GM21717 (cell line): ENCODE data around the gene ARID3B.
"Not testable (repeated sequence)": the region's sequence is repeated elsewhere in the genome, so short reads cannot be mapped to it uniquely, and the experiment has no call there.

ENCODE experiments used
- ATAC-seq: cut with Tn5 transposase; IDR thresholded peaks from one replicate; pipeline ENCODE4 v1.9.1; 2021; ENCODE audit warnings: mild to moderate bottlenecking, moderate library complexity; ENCODE audit not compliant: unreplicated experiment

ARID3B gene

GRCh38 chr15:74531144-74531811 lies 9.7 kb upstream of the ARID3B start:
- no peak for ATAC-seq

DNA sequence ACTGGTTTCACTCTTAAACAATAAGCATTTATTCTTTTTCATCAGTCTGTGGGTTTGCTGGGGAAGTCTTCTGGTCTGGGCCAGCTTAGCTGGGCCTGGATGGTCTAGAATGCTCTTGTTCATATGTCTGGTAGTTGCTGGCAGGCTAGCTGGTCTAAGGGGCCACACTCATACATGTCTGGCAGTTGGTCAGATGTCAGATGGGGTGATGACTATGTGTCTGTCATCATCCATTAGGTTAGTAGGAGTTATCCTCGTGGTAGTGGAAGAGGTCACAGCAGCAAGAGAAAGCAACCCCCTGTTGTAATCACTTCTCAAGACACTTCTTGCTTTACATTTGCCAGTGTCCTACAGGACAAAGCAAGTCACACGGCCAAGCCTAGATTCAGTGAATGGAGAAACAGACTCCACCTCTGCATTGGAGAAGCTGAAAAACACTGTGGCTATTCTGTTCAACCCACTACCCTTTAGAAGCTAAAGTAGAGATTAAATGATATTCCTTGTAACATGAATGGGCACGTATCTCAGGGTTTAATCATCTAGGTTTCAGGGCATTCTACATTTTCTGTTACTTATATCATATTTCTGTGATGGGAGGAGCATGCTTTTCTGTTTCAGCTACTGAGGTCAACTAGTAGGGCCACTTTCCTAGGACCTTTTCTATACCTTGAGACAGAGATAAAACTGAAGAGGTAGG lies 5.5 kb upstream of the ARID3B start:
- no peak for ATAC-seq

DNA sequence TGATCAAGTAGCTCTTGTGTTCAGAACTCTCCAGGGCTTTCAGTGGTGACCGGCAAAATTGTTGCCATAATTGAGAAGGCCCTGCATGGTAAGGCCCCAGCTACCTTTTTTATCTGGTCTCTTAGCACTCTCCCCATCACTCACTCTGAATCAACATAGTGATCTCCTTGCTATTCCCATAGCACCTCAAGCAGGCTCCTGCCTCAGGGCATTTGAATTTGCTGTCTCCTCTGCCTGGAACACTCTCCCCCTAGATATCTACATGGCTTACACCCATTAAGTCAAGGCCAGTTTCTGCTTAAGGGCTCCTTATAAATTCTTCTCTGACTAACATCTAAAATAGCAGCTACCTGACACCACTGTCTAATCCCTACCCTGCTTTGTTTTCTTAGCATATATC lies 3.3 kb upstream of the ARID3B start:
- no peak for ATAC-seq

- ATAC-seq = not testable (repeated sequence)
Measured at GRCh38 chr15:74539521-74539920, 1.5 kb upstream of the ARID3B start.

DNA sequence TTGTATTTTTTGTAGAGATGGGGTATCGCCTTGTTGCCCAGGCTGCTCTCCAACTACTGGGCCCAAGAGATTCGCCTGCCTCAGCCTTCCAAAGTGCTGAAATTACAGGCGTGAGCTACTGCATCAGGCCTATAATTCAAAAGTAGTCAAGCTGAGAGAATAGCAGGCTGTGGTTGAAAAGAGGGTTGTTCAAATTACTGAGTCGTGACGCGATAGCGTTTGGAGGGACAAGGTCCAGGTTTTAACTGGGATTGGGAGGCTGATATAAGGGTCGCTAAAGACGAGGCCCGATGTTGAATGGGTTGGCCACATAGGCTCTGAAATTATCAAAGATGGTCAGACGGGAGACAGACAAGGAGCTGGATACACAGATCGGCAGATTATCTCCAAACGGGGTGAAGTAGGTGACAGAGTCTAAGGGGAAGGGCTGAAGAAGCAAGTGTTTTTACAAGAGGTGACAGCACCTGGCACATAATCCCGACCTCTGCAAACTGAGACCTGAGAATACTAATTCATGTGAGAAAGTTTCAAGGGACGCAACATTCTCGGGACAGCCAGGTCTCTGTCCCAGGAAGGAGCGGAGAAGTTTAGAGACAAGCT lies 759 bp upstream of the ARID3B start:
- ATAC-seq = peak; percentile 5

DNA sequence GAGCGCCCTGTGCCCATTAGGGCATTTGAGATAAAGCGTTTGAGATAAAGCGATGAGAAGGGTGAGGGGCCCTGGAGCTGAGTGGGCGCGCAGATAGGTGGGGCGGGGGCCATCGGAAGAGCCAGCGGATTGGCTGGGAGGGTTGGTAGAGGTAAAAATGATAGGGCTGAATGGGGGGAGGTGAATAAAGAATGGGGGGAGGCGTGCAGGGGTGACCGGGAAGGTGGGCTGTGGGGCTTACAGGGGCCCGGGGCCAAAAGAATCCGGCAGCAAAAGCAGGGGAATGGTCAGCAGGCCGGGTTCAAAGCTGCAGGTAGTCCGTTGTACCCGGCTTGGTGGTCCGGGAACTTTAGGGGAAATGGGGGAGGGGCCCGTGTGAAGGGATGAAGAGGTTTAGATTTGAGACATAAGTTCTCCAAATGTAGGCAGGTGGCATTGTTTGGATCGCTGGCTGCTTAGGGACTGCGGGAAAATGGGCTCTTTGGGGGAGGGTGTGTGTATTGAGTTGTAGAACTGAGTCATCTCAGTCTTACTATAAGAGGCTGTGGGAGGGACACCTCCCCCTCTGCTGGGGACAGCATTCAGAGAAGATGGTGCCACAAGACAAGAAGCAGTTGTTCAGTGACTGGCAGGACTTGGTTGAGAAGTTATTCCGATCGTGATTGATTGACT lies 610 bp downstream of the ARID3B start:
- ATAC-seq = peak; percentile 39

DNA sequence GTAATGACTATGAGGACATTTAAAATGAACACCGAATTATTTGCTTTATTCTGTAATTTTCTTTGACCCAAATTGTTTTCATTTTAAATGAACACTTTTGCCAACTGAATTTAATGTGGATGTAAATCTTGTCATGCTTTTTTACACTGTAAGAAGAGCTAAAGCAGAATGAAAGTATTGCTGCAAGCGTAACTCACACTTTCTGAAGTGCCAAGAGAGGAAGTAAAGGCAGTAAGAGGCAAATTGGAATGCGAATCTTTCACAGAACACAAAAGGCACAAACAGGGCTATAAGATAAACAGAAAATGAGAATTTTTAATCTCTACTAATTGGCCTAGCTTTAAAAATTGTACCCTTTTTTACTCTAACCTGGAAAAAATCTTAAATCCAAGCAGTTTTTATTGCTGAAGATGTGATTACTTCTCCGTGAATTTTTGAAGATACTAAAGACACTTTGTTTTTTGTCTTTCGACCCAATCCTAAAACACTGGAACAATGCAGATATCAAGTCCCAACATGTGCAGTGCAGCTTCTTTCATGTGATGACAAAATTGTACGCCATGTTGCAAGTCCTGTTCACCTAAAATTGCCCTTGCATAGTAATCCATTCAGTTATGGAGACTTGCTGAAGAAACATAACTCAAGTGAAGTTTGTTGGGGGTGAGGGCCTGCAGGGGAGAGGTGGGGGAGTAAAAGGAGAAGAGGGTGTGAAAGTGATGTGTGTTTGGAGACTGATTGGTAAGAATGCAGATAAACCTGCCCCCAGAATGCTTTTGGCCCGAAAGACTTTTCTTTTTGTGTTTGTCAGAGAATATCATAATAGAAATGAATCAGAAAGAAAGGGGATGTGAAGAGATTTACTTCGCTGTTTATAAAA lies 1.4 kb downstream of the ARID3B start:
- no peak for ATAC-seq

DNA sequence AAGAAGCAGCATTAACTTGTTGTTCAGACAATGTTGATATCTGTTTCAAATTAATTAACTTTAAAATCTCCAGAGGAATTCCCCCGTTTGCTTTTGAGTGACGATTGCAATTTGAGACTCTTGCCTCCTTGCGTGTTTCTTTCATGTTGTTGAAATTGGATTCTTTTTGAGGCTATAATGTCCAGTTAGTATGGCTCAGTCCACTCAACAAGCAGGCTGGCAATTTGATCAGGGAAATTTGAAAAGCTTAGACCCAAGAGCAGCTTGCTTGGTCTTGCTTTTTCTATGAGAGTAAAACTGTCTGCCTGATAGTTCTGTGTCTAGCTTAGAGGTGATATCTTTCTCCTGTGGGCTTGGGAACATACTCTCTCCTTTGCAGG lies 2.0 kb downstream of the ARID3B start:
- no peak for ATAC-seq

DNA sequence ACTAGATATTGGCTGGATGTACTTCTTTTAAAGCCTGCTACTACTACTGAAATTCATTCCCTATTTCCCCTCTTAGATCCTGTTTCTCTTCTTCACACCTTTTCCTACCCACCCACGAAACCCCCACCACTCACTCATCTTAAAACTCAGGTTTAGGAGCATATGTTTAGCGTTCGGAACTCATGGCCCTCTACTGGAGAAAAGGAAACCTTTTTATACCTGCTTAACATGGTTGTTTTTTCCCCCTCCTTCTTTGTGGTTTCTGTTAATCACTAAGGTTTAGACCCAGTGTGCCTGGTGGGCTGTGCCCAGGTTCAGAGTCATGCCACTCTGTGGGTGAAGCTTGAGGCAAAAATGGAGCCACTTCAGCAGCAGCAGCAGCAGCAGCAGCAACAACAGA lies 2.6 kb downstream of the ARID3B start:
- no peak for ATAC-seq

GRCh38 chr15:74545086-74545485 lies 4.1 kb downstream of the ARID3B start:
- ATAC-seq = no peak

GRCh38 chr15:74545776-74546656 lies 5.0 kb downstream of the ARID3B start:
- peak; percentile 57 for ATAC-seq

DNA sequence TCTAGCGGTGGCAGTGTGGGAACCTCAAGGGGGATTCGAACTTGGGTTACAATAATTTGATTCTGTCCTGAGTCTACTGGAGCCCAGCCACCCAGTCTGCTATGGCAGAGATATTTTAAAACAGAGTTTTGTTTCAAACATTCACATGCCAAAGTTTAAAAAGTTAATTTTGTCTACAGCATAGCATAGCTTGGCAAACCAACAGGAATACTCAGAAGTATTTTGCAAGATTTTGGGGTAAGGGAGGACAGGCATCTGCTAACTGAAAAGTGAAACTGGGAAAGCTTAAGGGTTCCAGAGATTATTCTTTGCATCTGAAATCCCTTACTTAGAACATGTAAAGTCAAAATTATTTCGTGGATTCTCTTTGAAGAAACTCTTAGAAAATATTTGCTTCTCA lies 6.6 kb downstream of the ARID3B start:
- ATAC-seq = no peak

- ATAC-seq = no peak
Measured at GRCh38 chr15:74548241-74548640, 7.2 kb downstream of the ARID3B start.

DNA sequence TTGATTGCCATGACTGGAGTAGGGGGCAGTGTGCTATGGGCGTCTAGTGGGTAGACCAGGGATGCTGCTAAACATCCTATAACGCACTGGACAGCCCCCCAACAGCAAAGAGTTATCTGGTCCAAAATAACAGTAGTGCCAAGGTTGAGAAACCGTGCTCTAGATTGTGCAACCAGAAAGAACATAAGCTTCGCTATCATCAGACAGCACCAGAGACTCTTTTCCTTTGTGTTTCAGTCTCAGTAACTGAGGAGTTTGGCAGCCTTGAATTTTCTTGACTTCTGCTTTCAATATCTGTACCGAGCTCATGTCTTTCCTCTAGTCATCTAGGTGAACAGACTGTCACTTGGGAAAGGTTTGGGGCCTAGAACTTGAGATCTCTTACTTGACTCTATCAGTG lies 8.8 kb downstream of the ARID3B start:
- ATAC-seq = no peak

DNA sequence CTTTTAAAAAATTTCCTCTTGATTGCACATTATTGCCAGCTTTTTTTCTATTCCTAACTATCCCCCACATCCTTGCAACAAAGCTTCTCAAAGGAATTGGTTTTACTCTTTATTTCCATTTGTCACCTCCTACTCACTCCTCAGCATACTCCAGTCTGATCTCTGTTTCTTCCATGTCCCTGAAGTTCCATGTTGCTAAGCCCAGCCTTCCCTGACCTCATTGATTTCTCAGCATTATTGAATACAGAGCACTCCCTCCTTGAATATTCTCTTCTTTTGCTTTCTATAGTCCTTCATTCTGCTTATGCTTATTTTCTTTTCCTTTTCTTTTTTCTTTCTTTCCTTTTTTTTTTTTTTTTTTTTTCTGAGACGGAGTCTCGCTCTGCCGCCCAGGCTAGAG lies 10.7 kb downstream of the ARID3B start:
- no peak for ATAC-seq

GRCh38 chr15:74552773-74553441 lies 11.9 kb downstream of the ARID3B start:
- ATAC-seq = no peak

GRCh38 chr15:74555192-74555591 lies 14.2 kb downstream of the ARID3B start:
- no peak for ATAC-seq

DNA sequence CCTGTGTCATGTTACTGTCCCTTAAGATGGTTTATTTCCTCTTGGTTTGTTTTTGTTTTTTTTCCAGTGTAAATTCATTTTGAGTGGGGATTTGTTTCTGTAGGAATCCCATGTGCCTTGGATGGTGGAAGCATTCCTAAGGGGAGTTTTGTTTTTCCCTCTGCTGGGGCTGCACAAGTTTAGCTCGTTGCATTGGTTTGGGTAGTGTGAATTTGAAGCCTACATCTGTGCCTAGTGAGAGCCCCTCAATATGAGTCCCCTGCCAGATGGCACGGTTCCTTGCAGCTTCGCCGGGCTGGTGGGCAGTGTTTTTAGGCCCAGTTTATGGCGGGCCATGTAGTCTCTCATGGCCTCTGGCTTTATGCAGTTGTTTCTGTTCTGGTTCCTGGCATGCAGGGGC lies 17.7 kb downstream of the ARID3B start:
- ATAC-seq = no peak

- no peak for ATAC-seq
Measured at GRCh38 chr15:74563442-74563841, 22.4 kb downstream of the ARID3B start.
